ENCODE measurements around the gene CAPN12.

Gene CAPN12

DNA sequence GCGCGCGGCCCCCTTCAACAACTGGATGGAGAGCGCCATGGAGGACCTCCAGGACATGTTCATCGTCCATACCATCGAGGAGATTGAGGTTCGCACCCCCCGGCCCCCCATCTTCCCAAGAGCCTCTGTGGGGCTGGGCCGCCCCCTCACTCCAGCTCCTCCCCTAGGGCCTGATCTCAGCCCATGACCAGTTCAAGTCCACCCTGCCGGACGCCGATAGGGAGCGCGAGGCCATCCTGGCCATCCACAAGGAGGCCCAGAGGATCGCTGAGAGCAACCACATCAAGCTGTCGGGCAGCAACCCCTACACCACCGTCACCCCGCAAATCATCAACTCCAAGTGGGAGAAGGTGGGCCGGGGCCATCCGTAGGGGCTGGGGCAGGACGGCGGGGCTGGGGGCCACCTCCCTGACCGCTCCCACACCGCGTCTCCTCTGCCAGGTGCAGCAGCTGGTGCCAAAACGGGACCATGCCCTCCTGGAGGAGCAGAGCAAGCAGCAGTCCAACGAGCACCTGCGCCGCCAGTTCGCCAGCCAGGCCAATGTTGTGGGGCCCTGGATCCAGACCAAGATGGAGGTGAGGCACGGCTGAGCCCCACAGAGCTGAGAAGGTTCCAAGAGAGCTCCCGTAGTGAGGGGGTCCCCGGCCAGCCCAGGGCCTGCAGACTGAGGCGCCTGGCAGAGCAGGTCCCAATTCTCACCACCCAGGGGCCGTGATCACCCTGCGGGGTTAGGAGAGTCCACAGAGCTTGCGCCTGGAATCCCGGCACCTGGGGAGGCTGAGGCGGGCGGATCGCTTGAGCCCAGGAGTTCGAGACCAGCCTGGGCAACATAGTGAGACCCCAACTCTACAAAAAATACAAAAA is 20.1 kb downstream of the CAPN12 start:
- DNase-seq (ENCODE audit: low spot score), result no peak

DNA sequence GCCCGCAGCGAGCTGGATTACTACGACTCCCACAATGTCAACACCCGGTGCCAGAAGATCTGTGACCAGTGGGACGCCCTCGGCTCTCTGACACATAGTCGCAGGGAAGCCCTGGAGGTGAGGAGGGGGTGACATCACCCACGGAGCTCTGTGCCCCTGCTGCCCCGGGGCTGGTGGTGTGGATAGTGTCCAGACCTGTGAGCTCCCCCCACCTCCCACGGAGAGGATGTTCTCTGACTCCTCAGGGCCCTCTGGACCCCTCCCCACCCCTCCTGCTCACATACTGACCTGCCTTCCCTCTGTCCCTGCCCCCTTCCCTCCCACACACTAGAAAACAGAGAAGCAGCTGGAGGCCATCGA is 20.7 kb downstream of the CAPN12 start:
- DNase-seq (ENCODE audit: low spot score), result no peak

DNA sequence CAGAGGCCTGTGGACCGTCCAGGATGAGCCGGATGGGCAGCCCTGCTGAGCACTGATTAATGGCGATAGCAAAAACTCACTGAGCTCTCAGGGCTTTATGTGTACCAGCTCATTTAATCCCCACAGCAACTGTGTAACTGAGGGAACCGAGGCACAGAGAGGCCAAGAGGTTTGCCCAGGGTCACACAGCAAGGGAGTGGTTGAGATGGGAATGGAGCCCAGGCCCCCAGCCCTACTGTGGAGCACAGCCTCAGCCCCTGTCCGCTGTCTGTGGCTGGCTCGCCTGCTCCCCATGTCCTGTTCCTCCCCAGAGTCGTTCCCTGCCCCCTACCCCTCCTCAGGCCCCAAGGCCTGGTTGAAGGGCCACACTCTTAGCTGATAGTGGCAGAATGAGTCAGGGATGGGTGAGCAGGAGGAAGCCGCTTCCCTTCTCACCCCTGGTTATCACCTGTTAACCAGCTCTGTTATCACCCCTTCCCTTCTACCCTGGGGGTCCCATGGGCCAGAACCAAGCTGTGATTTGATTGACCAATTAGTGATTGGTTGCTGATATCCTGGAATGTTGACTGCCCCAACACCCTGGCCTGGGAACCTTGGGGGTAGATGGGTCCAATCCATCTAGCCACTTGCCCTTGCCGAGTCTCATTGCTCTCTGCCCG is 21.2 kb downstream of the CAPN12 start:
- no peak for DNase-seq (ENCODE audit: low spot score)

DNA sequence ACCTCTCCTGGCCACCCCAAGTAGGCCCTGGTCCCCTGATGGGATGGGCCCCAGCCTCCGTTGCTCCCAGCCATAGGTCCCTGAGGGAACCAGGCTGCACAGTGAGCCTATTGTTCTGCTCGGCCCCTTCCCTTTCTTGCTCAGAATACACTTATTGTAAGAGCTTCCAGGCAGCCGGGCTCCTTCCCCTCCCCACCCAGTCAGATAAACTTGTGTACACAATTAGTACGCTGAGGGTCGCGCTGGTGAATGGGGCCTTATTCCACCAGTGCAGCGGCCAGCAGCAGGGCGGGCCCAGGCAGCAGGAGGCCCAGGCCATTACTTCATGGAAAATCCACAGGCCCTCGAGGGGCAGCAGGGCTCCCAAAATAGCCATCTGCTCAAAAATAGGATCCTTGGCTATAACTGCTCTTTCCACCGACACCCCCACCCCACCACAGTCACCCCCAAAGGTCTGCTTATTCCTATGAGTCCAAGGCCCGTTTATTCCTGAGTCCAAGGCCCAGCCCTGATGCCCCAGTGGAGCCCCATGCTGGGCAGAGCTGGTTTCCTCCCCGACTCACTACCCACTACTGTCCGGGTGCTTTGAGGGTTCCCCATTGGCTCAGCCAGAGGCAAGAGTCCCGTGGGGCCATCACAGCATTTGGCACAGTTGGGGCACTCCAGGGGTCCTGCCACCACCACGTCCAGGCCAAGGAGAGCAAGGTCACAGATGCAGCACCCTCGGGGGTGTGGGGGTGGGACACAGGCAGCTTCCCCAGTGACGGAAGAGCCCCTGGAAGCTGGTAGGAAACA is 22.1 kb downstream of the CAPN12 start:
- DNase-seq (ENCODE audit: low spot score), result no peak

DNA sequence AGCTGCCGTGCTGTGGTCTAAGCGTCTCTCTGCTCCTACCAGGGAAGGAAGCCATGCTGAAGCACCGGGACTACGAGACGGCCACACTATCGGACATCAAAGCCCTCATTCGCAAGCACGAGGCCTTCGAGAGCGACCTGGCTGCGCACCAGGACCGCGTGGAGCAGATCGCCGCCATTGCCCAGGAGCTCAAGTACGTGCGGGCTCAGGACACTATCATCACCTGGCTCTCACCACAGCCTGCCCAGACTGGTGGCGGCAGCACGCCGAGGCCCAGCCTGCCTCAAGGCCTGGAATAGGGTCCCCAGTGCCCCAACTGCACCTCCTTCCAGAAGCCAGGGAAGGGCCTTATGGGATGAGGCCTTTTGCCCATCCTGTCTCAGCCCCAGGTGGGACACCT is 22.8 kb downstream of the CAPN12 start:
- no peak for DNase-seq (ENCODE audit: low spot score)

DNA sequence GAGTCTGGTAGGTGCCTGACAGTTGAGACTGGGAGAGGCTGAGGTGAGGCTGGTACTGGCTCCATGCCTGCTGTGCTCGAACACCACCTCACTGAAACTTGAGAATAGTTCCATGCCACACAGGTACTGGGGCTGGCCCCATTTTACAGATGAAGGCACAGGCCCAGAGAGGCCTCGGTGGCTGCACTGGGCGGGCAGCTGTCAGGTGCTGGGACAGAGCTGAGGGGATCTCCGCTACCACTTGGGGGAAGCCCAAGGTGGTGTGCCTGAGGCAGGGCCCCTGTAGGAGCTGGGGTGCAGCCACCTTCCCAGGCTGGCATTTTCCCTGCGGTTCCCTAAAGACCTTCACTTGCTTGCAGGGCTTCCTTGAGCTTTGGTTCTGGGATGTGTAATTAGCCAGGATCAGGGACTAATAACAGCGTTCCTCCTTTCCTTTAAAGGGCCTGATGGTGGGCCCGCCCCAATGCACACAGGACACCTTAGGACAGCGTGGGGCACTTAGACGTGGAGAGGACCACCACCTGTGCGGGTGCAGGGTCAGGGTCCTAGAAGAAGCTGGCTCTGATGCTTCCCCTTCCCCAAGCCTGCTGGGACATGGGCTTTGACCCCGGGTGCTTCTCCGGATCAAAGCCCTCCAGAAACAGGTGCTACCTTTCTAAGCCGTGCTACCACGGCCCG is 23.6 kb downstream of the CAPN12 start:
- DNase-seq (ENCODE audit: low spot score), result no peak

DNA sequence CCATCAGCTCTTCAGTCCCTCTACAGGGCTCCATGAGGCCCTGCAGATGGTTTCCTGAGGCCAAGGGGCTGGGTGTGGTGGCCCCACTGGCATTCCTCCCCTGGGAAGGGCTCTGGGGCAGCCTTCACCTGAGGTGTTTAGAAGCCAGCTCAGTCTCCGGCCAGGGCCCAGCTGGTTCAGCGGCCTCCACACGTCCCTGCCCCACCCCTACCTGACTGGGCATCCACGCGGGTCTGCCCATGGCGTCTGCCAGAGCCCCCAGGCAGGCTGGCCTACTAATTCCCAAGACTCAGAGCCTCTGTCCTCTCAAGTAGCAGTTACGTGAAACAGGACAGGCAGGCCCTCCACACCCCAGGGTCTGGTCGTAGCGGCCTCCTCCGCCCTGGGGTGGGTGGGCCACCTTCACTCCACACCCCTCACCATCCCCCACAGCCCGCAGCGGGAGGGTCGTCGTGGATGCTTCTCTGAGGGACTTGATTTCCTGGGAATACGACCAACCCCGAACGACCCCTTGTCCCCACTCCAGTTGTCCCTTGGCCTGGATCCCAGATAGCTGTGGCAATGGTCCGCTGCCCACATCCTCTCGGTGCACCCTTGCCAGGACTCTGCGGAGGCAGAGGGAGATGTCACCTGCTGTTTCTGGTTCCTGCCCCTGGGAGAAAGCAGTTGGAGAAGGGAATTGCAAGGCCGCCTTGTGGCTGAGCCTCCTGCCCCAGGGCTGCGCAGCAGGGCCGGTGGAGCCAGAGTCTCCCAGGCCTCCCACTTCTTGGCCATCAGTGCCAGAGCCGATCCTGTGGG is 24.3 kb downstream of the CAPN12 start:
- no peak for DNase-seq (ENCODE audit: low spot score)

DNA sequence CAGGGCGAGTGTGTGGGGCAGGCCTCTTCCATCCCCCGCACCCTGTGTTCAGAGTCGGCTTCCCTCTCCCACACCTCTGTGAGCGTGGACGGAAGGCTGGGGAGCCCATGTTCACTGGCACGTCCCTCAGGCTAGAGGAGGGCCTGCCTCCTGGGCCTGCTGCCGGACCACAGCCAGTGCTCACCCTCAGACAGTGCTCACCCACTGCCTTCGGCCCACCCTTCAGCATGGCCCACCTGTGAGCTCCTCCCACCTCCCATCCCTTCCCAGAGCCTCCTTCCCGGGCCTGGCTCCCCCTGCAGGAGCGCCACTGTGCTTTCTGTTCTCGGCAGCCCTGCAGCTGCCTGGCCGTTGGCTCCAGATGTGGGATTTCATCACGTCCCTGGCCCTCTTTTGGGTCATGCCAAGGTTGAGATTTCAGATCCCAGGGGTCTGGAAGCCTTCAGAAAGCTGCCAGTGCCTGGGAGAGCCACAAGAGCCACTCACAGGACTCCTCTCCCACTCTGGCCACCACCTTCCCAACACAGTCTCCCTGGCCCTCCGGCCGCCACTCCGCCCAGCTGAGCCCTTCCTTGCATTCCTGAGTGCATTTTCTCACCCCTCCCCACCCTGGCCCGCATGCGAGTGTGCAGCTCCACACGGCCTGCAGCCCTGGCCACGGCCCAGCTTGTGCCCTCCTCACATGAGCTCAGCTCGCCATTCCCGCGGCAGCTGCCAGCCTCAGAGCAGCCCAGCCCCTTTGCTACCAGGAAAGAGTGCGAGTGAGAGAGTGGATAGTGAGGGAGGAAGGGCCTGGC is 25.3 kb downstream of the CAPN12 start:
- DNase-seq (ENCODE audit: low spot score), result no peak

DNA sequence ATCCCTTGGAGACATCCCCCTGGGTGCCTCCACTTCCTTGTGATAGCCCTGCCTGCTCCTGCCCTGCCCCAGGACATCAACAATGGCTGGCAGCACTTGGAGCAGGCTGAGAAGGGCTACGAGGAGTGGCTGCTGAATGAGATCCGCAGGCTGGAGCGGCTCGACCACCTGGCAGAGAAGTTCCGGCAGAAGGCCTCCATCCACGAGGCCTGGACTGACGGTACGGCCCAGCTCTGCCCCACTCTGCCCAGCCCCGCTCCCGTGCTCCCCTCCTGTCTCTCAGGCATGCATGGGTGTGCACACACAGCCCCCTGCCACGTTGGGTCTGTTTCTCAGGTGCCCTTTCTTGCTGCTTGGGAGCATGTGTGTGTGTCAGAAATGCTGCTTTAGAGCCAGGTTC is 26.4 kb downstream of the CAPN12 start:
- DNase-seq (ENCODE audit: low spot score), result no peak

DNA sequence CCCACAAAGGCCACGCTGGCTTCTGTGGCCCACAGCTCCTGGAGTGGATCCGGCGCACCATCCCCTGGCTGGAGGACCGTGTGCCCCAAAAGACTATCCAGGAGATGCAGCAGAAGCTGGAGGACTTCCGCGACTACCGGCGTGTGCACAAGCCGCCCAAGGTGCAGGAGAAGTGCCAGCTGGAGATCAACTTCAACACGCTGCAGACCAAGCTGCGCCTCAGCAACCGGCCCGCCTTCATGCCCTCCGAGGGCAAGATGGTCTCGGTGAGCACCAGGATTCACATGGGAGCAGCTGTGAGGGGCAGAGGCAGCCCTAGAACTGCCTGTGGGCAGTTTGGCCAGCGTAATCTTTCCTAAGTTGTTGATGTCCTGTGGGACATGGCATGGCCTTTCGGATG is 27.2 kb downstream of the CAPN12 start:
- DNase-seq (ENCODE audit: low spot score), result no peak

DNA sequence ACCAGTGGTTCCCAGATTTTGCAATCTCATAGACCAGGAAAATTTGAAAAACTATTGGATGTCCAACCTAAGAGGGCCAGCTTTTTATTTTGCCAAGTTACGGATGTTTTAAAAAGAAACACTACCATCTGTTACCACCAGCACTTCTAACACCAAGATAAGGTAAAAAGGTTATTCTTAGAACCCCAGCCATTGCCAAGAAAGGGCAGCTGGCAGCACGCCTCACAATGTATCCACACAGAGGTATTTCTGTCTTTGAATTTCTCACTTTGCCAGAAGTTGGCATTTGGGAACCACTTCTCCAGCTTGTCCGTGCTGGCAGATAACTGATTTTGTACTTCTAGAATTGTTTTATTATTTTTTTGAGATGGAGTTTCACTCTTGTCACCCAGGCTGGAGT is 28.7 kb downstream of the CAPN12 start:
- no peak for DNase-seq (ENCODE audit: low spot score)

DNA sequence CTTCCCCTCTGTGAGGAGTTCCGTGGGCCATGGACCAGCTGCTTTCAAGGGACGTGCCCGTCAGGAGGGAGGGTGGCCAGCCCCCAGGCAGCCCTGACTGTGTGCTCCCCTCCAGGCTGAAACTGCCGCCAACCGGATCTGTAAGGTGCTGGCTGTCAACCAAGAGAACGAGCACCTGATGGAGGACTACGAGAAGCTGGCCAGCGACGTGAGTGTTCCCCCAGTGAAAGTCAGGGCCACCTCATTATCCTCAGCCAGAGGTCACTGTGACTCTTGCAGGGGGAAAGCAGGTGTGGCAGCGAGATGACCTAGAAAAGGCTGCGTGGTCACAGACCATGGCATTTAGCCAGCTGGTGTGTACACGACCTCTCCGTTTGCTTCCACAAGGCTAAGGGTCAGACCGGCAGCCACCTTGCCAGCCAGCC is 29.9 kb downstream of the CAPN12 start:
- DNase-seq (ENCODE audit: low spot score), result no peak

DNA sequence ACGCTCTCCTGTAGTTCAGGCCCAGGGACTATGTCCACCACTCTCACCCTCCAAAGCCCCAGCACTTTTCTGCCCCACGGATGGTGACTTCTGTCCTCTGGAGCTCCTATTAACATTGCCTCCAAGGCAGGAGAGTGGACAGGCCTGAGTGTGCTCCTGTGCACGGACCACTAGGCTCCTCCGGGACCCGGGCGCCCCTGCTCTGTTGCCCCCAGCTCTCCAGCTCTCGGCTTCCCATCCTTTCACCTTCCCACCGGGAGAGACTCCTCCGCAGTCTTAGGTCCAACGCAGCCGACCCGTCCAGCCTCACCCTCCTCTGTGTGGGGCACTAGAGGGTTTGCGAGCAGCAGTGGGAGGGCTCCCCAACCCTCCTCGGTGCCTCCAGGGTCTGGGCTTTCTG is 30.4 kb downstream of the CAPN12 start:
- no peak for DNase-seq (ENCODE audit: low spot score)

DNA sequence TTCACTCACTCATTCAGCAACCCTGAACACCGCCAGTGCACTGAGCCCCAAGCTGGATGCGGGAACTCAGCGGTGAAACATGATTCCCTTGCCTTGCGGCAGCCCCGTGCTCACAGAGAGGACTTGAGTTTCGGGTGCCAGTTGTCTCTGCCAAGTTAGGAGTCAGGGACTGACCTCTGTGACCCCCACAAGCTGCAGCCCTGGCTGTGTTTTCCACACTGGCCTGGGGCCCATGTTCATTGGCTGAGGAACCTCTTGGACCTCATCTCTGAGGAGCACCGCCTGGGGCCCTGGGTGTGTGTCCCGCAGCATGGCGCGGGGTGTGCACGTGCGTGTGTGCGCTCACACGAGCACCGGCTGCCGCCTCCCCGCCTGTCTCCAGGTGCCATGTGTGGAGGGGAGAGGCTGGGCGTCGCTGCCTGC is 31.0 kb downstream of the CAPN12 start:
- DNase-seq (ENCODE audit: low spot score), result no peak

DNA sequence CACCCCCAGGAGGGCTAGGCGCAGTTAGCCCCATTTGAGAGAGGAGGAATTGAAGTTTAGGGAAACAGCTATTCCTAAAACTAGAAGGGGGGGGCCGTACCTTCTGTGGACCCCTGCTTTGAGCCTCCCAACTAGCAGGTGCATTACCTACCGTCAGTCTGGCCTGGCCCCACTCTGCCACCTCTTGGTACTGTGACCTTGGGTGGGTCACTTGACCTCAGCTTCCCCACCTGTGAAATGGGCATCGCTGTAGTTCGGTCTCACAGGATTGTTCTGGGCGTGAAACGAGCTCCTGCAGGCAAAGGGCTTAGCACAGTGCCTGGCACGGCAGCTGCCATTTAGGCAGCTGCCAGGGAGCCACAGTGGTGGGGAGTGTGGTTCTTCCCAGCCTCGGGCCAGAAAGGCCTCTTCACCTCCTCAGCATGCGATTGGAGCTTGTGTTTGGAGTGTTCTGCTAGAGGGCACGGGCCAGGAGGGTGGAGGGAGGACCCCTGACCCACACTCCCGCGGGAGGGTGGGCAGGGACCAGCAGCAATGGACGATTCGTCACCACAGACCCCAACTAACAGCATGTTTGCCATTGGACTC is 32.0 kb downstream of the CAPN12 start:
- DNase-seq (ENCODE audit: low spot score), result no peak

DNA sequence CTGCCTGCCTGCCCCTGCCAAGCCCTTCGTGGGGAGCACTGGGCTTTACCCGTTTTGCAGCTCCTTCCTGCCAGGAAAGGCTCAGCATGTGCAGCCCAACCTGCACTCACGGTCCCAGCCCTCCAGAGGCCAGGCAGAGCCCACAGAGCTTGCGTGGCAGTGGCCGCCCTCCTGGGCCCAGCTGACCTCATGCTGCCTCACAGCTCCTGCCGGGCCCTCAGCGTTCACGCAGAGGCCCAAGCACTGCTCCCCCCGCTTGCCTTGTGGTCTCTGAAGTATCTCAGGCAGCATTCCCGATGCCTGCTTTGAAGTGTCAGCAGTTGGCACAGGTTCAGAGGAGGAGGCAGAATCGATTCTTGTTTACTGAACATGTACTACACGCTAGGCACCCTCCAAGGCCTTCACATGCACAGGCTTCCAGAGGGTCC is 32.5 kb downstream of the CAPN12 start:
- DNase-seq (ENCODE audit: low spot score), result no peak

DNA sequence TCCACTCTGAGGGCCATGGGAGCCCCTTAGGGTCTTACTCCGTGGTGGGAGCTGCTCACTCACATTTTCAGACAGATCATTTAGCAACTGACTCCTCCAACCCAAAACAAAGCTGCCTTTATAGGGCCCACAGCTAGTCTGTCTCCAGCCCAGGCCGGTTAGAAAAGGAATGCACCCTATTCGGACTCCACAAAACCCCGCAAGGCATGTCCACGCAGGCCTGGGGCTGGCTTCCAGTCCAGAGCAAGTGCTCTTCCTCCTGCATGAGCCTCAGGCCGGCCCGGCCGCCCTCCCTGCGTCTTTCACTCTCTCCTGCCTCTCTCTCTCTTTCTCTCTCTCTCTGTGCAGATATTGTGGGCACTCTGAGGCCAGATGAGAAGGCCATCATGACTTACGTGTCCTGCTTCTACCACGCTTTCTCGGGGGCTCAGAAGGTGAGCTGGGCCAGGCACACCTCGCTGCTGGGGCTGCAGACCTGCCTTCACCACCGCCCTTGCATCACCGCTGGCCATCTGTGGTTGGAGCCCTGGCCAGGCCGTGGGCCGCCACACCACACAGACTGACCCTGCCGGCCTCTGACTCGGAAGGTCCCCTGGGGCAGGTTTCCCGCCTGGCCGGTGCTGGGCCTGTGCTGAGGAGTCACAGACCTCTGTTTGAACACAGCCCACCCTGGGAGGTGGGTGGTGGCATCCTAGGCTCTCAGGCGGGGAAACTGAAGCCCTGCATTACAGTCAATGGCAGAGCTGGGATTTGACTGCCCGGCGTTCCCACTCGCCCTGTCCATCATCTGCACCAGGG is 33.1 kb downstream of the CAPN12 start:
- DNase-seq (ENCODE audit: low spot score), result no peak

DNA sequence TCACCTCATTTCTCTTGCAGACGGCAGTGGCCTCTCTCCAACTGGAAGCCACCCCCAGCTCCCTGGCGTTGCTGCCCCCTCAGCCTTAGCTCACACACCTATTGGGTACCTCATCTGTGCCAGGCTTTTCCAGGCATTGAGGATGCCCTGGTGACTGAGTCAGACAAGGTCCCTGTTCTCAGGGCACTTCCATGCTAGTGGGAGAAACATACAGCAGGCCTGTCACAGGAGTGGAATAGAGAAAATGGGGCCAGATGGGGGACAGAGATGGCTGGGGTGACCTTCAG is 33.9 kb downstream of the CAPN12 start:
- DNase-seq (ENCODE audit: low spot score), result no peak

DNA sequence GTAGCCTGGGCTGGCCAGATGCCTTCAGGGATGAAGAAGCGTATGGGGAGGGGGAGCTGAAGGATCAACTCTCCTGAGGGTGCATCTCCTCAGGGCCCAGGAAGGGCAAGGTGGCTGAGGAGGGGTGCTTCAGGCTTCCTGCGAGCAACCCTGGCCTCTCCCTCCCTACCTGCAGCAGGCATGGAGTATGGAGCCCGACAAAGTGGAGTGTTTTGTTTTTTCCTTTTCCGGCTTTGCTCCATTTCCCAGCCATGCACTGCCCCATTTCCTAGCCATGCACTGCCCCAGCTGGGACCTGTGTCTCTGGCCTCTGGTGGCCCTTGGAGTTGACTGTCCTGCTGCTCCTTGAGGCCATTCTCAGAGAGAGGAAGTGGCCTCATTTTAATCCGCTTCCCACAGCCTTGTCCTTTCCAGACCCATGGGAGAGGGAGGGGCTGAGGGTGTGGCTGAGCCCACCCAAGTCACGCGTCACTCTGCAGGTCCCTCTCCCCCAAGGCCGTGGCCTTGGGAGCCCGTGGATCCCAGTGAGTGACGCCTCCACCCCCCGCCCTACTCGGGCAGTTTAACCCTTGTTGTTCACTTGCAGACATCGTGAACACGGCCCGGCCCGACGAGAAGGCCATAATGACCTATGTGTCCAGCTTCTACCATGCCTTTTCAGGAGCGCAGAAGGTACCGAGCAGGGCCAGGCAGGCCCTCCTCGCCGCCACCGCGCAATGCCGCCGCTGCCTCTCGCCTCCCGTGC is 34.4 kb downstream of the CAPN12 start:
- DNase-seq (ENCODE audit: low spot score), result no peak
